Right atrium auricular region (tissue), 2 donors: Measurements from ENCODE around the gene LBHD2. TPM values are rescaled to one million over a fixed set of nuclear protein-coding genes. Genes with fewer than 3 reads are reported as not detected.

ENCODE experiments used
- DNase-seq: peaks from one replicate; pipeline ENCODE4 v3.0.0-alpha.2; 2019; ENCODE audit warnings: low spot score
- H3K27ac ChIP-seq, 2 donors: fragments of 200-600 bp; sonication (generic); 1 replicate in 1 of 2; 2 replicates in 1 of 2; pipeline ENCODE4 v1.5.1; 2016 to 2019
- H3K27me3 ChIP-seq, 2 donors: fragments of 200-600 bp; sonication (generic); one replicate each; pipeline versions ENCODE4 v1.5.1 to v1.6.0; 2017 to 2019
- H3K36me3 ChIP-seq: fragments of 200-600 bp; sonication (generic); one replicate; pipeline ENCODE4 v1.5.1; 2016
- H3K4me1 ChIP-seq, 2 donors: fragments of 200-600 bp; sonication (generic); one replicate each; pipeline versions ENCODE4 v1.5.1 to v1.6.0; 2017 to 2019
- H3K4me3 ChIP-seq, 2 donors: fragments of 200-600 bp; sonication (generic); 1 replicate in 1 of 2; 2 replicates in 1 of 2; pipeline ENCODE4 v1.5.1; 2017 to 2019; ENCODE audit warnings: mild to moderate bottlenecking in 1 of 2, moderate library complexity in 1 of 2
- H3K9me3 ChIP-seq, 2 donors: fragments of 200-600 bp; sonication (generic); one replicate each; pipeline ENCODE4 v1.5.1; 2019
- total RNA-seq, 2 donors: library from RNA; depleted of rRNA; stranded (reverse); fragments of >200 nt; gene quantifications; one replicate each; pipeline ENCODE4 v1.1.0, GENCODE V29; 2016
- TF ChIP-seq, protein P1 (sequence below), 2 donors: fragments of 200-600 bp; sonication (generic); IDR thresholded peaks; one replicate each; pipeline ENCODE4 v1.5.1; 2019; ENCODE audit warnings: antibody characterized with exemption in 2 of 2

LBHD2 gene
- total RNA-seq, 2 donors from 2014 or later = not detected

DNA sequence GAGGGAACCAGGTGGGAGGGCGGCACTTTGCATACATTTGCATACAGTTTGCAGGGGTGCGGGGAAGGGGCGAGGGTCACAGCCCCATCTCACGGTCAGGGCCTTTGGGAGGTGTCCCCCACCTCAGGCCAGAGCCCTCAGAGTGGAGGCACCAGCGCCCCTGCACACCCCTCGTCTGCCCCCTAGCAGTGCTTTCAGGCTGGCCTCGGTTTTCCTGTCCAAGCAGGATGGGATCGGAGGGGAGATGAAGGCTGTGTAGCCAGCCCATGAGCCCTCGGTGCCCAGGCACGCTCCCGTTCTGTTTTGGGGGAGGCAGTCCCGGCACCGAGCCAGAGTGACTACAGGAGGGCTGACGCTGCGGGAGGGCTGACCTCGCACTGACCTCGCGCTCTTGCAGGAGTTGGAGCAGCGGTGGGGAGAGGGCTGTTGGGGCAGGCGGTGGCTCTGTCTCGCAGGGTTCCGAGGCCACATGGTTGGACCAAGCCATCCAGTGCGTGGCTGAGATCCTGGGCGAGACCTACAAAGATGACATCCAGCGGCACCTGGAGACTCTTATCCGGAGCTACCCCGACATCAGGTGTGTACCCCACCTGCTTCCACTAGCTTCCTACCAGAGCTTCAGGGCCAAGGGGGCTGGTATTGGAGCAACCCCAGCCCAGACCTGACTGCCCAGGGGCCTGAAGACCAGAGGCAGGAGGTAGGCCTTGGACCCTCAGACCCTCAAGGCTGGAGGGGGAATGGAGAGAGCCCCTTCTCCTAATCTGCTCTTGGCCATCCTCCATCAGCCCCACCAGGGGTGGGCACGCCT is 24.1 kb downstream of the LBHD2 start:
- Histone ChIP-seq H3K9me3 (no peaks in the 10 kb centered on the region), H3K27me3 (peaks cover 4 to 10% of the 10 kb centered on the region in 2 donors), H3K36me3 (no peaks in the 10 kb centered on the region), H3K4me1 (peaks cover 0 to 50% of the 10 kb centered on the region in 2 donors), H3K27ac (no peak overlapping the region), H3K4me3 (no peak overlapping the region)
- TF ChIP-seq, protein P1, sequence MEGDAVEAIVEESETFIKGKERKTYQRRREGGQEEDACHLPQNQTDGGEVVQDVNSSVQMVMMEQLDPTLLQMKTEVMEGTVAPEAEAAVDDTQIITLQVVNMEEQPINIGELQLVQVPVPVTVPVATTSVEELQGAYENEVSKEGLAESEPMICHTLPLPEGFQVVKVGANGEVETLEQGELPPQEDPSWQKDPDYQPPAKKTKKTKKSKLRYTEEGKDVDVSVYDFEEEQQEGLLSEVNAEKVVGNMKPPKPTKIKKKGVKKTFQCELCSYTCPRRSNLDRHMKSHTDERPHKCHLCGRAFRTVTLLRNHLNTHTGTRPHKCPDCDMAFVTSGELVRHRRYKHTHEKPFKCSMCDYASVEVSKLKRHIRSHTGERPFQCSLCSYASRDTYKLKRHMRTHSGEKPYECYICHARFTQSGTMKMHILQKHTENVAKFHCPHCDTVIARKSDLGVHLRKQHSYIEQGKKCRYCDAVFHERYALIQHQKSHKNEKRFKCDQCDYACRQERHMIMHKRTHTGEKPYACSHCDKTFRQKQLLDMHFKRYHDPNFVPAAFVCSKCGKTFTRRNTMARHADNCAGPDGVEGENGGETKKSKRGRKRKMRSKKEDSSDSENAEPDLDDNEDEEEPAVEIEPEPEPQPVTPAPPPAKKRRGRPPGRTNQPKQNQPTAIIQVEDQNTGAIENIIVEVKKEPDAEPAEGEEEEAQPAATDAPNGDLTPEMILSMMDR (IDR thresholded peaks at IDR 0.05) = no peak
- no peak for DNase-seq

GRCh38 chr14:103108749-103109207 is 24.8 kb downstream of the LBHD2 start:
- DNase-seq = no peak
- H3K4me3 ChIP-seq = no peak overlapping the region
- no peaks in the 10 kb centered on the region for H3K9me3 ChIP-seq
- no peak overlapping the region for H3K27ac ChIP-seq
- peaks cover 0 to 44% of the 10 kb centered on the region in 2 donors for H3K4me1 ChIP-seq
- peaks cover 4 to 10% of the 10 kb centered on the region in 2 donors for H3K27me3 ChIP-seq
- no peaks in the 10 kb centered on the region for H3K36me3 ChIP-seq
- TF ChIP-seq, protein P1 (IDR thresholded peaks at IDR 0.05) = no peak

DNA sequence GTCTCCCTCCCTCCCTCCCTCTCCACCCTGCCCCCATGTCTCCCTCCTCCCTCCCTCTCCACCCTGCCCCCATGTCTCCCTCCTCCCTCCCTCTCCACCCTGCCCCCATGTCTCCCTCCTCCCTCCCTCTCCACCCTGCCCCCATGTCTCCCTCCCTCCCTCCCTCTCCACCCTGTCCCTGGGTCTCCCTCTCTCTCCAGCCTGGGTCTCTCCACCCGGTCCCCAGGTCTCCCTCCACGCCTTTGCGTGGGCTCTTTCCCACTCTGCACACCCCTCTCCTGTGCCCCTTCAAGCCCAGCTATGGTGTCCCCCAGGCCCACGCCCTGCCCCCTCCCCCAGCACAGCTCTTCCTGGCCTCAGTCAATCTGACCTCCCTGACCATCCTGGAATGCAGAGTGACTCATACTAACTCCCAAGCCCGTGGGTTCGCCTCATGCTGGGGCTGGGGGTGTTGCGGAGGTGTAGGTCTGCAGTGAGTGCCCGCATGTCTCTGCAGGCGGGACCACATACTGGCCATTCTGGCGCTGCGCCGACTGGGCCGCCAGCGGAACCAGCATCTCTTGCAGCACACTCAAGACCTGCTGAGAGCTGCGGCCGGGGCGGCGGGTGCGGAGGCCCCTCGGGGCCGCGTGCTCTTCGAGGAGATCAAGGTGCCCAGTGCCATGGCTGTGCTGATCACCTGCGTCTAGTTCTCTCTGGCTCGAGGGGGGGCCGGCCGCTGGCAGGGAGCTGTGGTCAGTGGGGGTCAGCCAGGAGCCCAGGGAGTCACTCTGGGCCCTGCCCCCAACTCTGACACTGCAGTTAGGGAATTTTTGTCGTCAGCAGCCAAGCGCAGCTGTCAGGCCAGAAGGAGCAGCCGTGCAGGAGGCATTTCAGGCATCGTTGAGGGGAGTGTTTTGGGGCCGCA is 25.8 kb downstream of the LBHD2 start:
- no peak for DNase-seq
- TF ChIP-seq, protein P1 (IDR thresholded peaks at IDR 0.05) = no peak
- H3K36me3 ChIP-seq = no peaks in the 10 kb centered on the region
- H3K27me3 ChIP-seq = peaks cover 0 to under 1% of the 10 kb centered on the region in 2 donors
- H3K4me3 ChIP-seq = no peak overlapping the region
- H3K27ac ChIP-seq = peak overlapping the region in 1 of 2 donors; percentile 42
- no peaks in the 10 kb centered on the region for H3K9me3 ChIP-seq
- H3K4me1 ChIP-seq = peaks cover 0 to 37% of the 10 kb centered on the region in 2 donors

GRCh38 chr14:103110681-103111231 is 26.7 kb downstream of the LBHD2 start:
- Histone ChIP-seq H3K9me3 (no peaks in the 10 kb centered on the region), H3K27ac (peak overlapping the region in 1 of 2 donors; percentile 42), H3K36me3 (no peaks in the 10 kb centered on the region), H3K27me3 (no peaks in the 10 kb centered on the region), H3K4me3 (no peak overlapping the region), H3K4me1 (peaks cover 0 to 35% of the 10 kb centered on the region in 2 donors)
- no peak for DNase-seq
- TF ChIP-seq, protein P1 (IDR thresholded peaks at IDR 0.05) = no peak

DNA sequence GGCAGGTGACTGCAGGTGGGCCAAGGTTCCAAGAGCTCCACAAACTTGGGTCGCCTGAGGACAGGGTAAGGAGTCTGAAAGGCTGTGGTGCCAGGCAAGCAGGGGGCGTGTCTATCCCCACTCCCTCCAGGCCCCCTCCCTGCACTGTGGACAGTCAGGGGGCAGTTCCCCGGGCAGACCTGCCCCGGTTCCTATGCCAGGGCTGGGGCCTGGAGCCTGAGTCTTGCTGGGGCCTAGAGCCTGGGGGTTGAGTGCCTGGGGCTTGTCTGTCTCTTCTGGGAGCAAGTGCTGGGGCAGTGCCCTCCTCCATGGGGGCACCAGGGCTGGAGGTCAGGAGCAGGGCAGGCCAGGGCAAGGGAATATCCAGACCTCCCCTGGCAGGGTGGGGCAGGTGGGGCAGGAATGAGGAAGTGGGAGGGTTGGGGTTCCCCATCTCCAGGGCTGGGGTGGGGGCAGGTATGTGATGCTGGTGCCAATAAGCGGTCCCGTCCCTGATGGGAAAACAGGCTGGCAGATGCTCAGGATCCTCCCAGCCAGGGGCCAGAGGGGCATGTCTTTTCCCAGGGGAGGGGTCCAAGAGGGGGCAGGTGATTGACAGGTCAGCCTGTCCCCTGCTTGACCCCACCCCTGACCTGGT is 27.3 kb downstream of the LBHD2 start:
- H3K36me3 ChIP-seq = no peaks in the 10 kb centered on the region
- no peaks in the 10 kb centered on the region for H3K9me3 ChIP-seq
- H3K27ac ChIP-seq = no peak overlapping the region
- no peak overlapping the region for H3K4me3 ChIP-seq
- no peaks in the 10 kb centered on the region for H3K27me3 ChIP-seq
- no peak for DNase-seq
- TF ChIP-seq, protein P1 (IDR thresholded peaks at IDR 0.05) = no peak
- H3K4me1 ChIP-seq = peaks cover 0 to 35% of the 10 kb centered on the region in 2 donors
